ENCODE results near the gene BORCS6.

The BORCS6 gene

DNA sequence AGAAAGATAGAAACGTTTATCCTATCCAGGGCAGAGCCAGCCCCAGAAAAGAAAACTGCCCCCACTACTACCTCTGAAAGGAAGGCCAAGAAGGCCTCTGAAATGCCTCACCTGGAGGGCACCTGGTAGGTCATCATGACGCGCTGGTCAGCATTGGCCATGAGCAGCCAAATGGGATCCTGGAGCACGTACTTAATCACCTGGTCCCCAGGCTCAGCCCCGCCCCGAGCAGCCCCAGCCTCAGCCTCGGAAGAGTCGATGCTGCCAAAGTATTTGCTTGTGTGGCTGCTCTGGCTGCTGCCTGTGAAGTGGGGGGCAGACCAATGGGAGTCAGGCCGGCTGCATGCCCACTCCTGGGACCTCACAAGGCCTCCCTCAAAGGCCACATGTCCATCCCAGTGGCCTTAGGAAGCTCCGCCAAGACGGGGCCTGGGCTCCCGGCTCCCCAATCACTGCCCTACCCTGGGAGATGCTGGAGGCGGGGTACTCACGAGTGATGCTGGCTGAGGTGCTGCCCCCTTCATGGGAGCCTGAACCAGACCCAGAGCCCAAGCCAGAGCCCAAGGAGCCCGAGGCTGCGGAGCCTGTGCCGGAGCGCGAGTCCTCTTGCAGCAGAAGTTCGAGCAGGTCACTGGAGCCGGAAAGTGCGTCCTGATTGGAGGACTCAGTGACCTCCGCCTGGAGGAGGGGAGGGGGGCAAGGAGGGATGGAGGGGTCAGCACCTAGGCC is 47.7 kb downstream of the BORCS6 start:
- no peak for DNase-seq (ENCODE audit: low read depth)

- no peak for DNase-seq (ENCODE audit: low read depth)
Measured at GRCh38 chr17:8141741-8142140, 48.2 kb downstream of the BORCS6 start.

GRCh38 chr17:8141045-8141444 is 48.9 kb downstream of the BORCS6 start:
- DNase-seq (ENCODE audit: low read depth), result no peak

GRCh38 chr17:8140065-8141029 is 49.6 kb downstream of the BORCS6 start:
- DNase-seq (ENCODE audit: low read depth), result no peak

GRCh38 chr17:8138672-8139371 is 51.2 kb downstream of the BORCS6 start:
- peak; percentile 97 for DNase-seq (ENCODE audit: low read depth)

DNA sequence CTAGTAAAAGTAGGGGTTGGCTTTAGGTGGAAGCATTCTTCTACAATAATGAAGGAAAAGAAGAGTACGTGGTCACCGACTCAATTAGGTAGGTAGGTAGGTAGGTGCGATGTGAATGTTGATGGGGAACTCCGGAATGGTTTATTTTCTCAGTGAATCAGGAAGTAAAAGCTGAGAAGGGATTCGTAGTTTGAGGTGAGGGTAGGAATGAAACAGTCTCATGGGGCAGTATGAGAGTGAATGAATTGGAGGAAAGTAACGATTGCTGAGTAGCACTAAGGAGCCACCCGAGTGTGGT is 51.7 kb downstream of the BORCS6 start:
- DNase-seq (ENCODE audit: low read depth), result no peak

Data from GM04504 (cell line).